ENCODE measurements around the gene PTGIS. TPM values are rescaled to one million over a fixed set of nuclear protein-coding genes. Genes with fewer than 3 reads are reported as not detected.

The PTGIS gene
- total RNA-seq, 1 experiment from 2014 or later, result 20.0 TPM

GRCh38 chr20:49459684-49460083 is 108.3 kb downstream of the PTGIS start:
- H3K18ac ChIP-seq (ENCODE audit: insufficient read length, low read depth, low read length), result no peak overlapping the region
- H3T11ph ChIP-seq (ENCODE audit: low read length), result no peak overlapping the region
- no peak overlapping the region for H3K9ac ChIP-seq (ENCODE audit: extremely low read depth, insufficient read length, low read length)
- TF ChIP-seq, protein P1, sequence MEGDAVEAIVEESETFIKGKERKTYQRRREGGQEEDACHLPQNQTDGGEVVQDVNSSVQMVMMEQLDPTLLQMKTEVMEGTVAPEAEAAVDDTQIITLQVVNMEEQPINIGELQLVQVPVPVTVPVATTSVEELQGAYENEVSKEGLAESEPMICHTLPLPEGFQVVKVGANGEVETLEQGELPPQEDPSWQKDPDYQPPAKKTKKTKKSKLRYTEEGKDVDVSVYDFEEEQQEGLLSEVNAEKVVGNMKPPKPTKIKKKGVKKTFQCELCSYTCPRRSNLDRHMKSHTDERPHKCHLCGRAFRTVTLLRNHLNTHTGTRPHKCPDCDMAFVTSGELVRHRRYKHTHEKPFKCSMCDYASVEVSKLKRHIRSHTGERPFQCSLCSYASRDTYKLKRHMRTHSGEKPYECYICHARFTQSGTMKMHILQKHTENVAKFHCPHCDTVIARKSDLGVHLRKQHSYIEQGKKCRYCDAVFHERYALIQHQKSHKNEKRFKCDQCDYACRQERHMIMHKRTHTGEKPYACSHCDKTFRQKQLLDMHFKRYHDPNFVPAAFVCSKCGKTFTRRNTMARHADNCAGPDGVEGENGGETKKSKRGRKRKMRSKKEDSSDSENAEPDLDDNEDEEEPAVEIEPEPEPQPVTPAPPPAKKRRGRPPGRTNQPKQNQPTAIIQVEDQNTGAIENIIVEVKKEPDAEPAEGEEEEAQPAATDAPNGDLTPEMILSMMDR (conservative IDR thresholded peaks at IDR 0.05), result no peak
- 100% methylated on average over 3 of the region's 6 CpGs for WGBS (ENCODE audit: extremely low coverage, insufficient read length, low lambda C conversion rate)
- no peaks in the 10 kb centered on the region for H3K79me1 ChIP-seq (ENCODE audit: insufficient read depth, low read depth, low read length, poor library complexity, severe bottlenecking)
- H2AK5ac ChIP-seq (ENCODE audit: insufficient read length, low read length), result no peak overlapping the region
- Mint-ChIP-seq H3K4me1 (no peaks in the 10 kb centered on the region), H3K27me3 (ENCODE audit: low read depth) (no peaks in the 10 kb centered on the region), H3K27ac (no peak overlapping the region), H3K9me3 (no peaks in the 10 kb centered on the region), H3K4me3 (no peak overlapping the region), H3K36me3 (ENCODE audit: insufficient read depth in 1 of 3, low read depth in 3 of 3) (no peaks in the 10 kb centered on the region)
- H3K79me2 ChIP-seq (ENCODE audit: insufficient read depth, low read length), result no peaks in the 10 kb centered on the region
- no peak overlapping the region for H4K8ac ChIP-seq (replicated peaks; ENCODE audit: insufficient read length, low read depth, low read length)
- no peak for DNase-seq
- H3K9me3 ChIP-seq (ENCODE audit: control insufficient read depth, low read depth, low read length), result no peaks in the 10 kb centered on the region
- H2AFZ ChIP-seq (ENCODE audit: low read length), result no peak overlapping the region
- H4K5ac ChIP-seq (ENCODE audit: insufficient read length, low read depth, low read length), result no peak overlapping the region
- H3K4ac ChIP-seq (ENCODE audit: low read depth, low read length), result no peak overlapping the region
- H2BK15ac ChIP-seq (ENCODE audit: low read depth, low read length), result no peak overlapping the region
- no peak overlapping the region for H3K4me2 ChIP-seq (ENCODE audit: insufficient read depth, insufficient read length, low read length)
- no peaks in the 10 kb centered on the region for H3K23me2 ChIP-seq (ENCODE audit: insufficient read length, low read depth, low read length, poor library complexity, severe bottlenecking)
- H3K56ac ChIP-seq (ENCODE audit: insufficient read length, low read depth, low read length), result no peak overlapping the region
- no peak overlapping the region for H2BK120ac ChIP-seq (ENCODE audit: low read depth, low read length, poor library complexity, severe bottlenecking)
- no peak overlapping the region for H3K27ac ChIP-seq (ENCODE audit: insufficient read length, low read depth, low read length)
- H2BK5ac ChIP-seq (ENCODE audit: insufficient read length, low read length), result no peak overlapping the region
- no peak overlapping the region for H3K23ac ChIP-seq (ENCODE audit: insufficient read length, low read depth, low read length)
- no peak overlapping the region for H4K91ac ChIP-seq (ENCODE audit: insufficient read length, low read depth, low read length)
- H3K4me1 ChIP-seq (ENCODE audit: insufficient read depth, low read length), result no peaks in the 10 kb centered on the region
- no peak overlapping the region for H2BK12ac ChIP-seq (ENCODE audit: insufficient read length, low read depth, low read length)
- no peak overlapping the region for H2BK20ac ChIP-seq (ENCODE audit: low read depth, low read length, poor library complexity, severe bottlenecking)
- H4K20me1 ChIP-seq (ENCODE audit: control insufficient read depth, insufficient read depth, insufficient read length), result no peaks in the 10 kb centered on the region
- H3K27me3 ChIP-seq (ENCODE audit: insufficient read depth, low read length), result no peaks in the 10 kb centered on the region
- no peak overlapping the region for H3K14ac ChIP-seq (ENCODE audit: insufficient read depth, low read length)

Data from H9 (cell line).